ENCODE results near the gene FAM43B.

- TF ChIP-seq POLR2AphosphoS5 (IDR thresholded peaks at IDR 0.05; ENCODE audit: low read depth) (no peak), EZH2phosphoT487 (IDR thresholded peaks at IDR 0.05; ENCODE audit: unreplicated experiment) (no peak), EZH2 (IDR thresholded peaks at IDR 0.05; ENCODE audit: low read depth, unreplicated experiment) (no peak), REST (IDR thresholded peaks at IDR 0.05; ENCODE audit: unreplicated experiment) (no peak), ZNF331 (CRISPR knock-in tag; IDR thresholded peaks at IDR 0.05; ENCODE audit: low read depth) (no peak), JUNB (IDR thresholded peaks at IDR 0.05; ENCODE audit: unreplicated experiment) (no peak), CREB1 (CRISPR knock-in tag; IDR thresholded peaks at IDR 0.05; ENCODE audit: low read depth) (no peak), STAT1 (IDR thresholded peaks at IDR 0.05; ENCODE audit: unreplicated experiment) (no peak)
- TF ChIP-seq, protein P1, sequence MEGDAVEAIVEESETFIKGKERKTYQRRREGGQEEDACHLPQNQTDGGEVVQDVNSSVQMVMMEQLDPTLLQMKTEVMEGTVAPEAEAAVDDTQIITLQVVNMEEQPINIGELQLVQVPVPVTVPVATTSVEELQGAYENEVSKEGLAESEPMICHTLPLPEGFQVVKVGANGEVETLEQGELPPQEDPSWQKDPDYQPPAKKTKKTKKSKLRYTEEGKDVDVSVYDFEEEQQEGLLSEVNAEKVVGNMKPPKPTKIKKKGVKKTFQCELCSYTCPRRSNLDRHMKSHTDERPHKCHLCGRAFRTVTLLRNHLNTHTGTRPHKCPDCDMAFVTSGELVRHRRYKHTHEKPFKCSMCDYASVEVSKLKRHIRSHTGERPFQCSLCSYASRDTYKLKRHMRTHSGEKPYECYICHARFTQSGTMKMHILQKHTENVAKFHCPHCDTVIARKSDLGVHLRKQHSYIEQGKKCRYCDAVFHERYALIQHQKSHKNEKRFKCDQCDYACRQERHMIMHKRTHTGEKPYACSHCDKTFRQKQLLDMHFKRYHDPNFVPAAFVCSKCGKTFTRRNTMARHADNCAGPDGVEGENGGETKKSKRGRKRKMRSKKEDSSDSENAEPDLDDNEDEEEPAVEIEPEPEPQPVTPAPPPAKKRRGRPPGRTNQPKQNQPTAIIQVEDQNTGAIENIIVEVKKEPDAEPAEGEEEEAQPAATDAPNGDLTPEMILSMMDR (conservative IDR thresholded peaks at IDR 0.05; ENCODE audit: low read depth in 2 of 2) = no peak
- TF ChIP-seq, protein P2, sequence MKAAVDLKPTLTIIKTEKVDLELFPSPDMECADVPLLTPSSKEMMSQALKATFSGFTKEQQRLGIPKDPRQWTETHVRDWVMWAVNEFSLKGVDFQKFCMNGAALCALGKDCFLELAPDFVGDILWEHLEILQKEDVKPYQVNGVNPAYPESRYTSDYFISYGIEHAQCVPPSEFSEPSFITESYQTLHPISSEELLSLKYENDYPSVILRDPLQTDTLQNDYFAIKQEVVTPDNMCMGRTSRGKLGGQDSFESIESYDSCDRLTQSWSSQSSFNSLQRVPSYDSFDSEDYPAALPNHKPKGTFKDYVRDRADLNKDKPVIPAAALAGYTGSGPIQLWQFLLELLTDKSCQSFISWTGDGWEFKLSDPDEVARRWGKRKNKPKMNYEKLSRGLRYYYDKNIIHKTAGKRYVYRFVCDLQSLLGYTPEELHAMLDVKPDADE (IDR thresholded peaks at IDR 0.05) = no peak
These were observed 22.1 kb upstream of the FAM43B start for GRCh38 chr1:20530306-20530705.
